Tibial artery (tissue), 4 donors: ENCODE data around the gene TOGARAM2.

Experiments
- DNase-seq, 2 donors: peaks; one replicate each; pipeline ENCODE4 v3.0.0-alpha.2; 2019
- H3K27ac ChIP-seq, 2 donors: fragments of 200-600 bp; sonication (generic) in 1 of 2; 1 replicate in 1 of 2; 2 replicates in 1 of 2; pipeline ENCODE4 v1.5.1; 2018 to 2019; ENCODE audit warnings: mild to moderate bottlenecking in 1 of 2
- H3K27me3 ChIP-seq, 2 donors: fragments of 200-600 bp; sonication (generic) in 1 of 2; one replicate each; pipeline versions ENCODE4 v1.5.1 to v1.6.0; 2016 to 2019
- H3K36me3 ChIP-seq, 3 donors: fragments of 200-600 bp; sonication (generic) in 2 of 3; one replicate each; pipeline ENCODE4 v1.5.1; 2016 to 2019; ENCODE audit warnings: mild to moderate bottlenecking in 2 of 3
- H3K4me1 ChIP-seq, 4 donors: fragments of 200-600 bp; sonication (generic) in 2 of 4; 1 replicate in 3 of 4; 2 replicates in 1 of 4; pipeline ENCODE4 v1.5.1; 2016 to 2019
- H3K4me3 ChIP-seq, 2 donors: fragments of 200-600 bp; sonication (generic) in 1 of 2; 1 replicate in 1 of 2; 2 replicates in 1 of 2; pipeline ENCODE4 v1.5.1; 2018 to 2019; ENCODE audit warnings: mild to moderate bottlenecking in 2 of 2
- H3K9me3 ChIP-seq, 3 donors: fragments of 200-600 bp; sonication (generic) in 1 of 3; one replicate each; pipeline ENCODE4 v1.5.1; 2016 to 2019
- intact Hi-C: fragments of 100-400 bp; cut with DNase I; formaldehyde crosslinking; loops from one replicate; pipeline ENCODE4 v1.15.0; 2023; ENCODE audit warnings: low total_unique reads
- TF ChIP-seq, protein P1 (sequence below), 2 experiments: fragments of 200-600 bp in 1 of 2; fragments of 450-650 bp in 1 of 2; IDR thresholded peaks; one replicate each; pipeline ENCODE4 v1.5.1; 2017 to 2019; ENCODE audit warnings: antibody characterized with exemption in 2 of 2, mild to moderate bottlenecking in 1 of 2, moderate library complexity in 1 of 2

The TOGARAM2 gene

DNA sequence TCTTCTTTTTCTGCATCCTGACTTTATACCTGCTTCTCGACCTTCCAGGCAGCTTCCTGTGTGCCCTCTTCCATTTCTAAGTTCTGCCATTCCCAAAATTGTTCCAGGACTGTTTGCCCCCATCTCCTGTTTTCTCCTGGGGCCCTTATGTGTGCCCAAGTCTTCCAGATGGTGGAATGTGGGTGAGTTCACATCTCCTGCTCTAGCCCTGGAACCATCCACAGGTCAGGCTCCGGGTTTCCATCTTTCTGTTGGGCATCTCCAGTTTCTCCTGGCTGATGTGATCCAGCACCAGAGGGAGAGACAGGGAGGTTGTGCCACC is 25.8 kb downstream of the TOGARAM2 start:
- TF ChIP-seq, protein P1, sequence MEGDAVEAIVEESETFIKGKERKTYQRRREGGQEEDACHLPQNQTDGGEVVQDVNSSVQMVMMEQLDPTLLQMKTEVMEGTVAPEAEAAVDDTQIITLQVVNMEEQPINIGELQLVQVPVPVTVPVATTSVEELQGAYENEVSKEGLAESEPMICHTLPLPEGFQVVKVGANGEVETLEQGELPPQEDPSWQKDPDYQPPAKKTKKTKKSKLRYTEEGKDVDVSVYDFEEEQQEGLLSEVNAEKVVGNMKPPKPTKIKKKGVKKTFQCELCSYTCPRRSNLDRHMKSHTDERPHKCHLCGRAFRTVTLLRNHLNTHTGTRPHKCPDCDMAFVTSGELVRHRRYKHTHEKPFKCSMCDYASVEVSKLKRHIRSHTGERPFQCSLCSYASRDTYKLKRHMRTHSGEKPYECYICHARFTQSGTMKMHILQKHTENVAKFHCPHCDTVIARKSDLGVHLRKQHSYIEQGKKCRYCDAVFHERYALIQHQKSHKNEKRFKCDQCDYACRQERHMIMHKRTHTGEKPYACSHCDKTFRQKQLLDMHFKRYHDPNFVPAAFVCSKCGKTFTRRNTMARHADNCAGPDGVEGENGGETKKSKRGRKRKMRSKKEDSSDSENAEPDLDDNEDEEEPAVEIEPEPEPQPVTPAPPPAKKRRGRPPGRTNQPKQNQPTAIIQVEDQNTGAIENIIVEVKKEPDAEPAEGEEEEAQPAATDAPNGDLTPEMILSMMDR (IDR thresholded peaks at IDR 0.05) = no peak
- H3K36me3 ChIP-seq = no peaks in the 10 kb centered on the region
- peaks cover 0 to 19% of the 10 kb centered on the region in 2 donors for H3K27me3 ChIP-seq
- intact Hi-C loops = no loop called here
- DNase-seq = no peak
- H3K4me1 ChIP-seq = peaks cover 0 to 4% (median 0%) of the 10 kb centered on the region in 4 donors
- H3K27ac ChIP-seq = no peak overlapping the region
- H3K4me3 ChIP-seq = no peak overlapping the region
- H3K9me3 ChIP-seq = no peaks in the 10 kb centered on the region

DNA sequence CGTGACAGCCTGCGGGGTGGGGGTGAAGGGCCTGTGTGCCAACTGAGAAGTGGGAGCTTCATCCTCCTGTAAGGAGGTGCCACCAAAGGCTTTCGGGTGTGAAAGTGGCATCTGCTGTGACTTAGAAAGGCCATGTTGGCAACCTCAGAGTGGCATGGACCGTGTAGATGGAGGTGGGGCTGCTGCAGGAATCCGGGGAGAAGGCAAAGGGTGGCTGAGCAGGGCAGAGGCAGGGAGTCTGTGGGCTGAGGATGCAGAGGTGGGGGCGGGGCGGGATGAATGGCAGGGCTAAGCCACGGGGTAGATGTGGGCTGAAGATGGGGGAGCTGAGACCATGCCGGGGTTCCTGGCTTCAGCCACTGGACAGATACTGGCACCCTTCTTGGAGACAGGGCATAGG is 28.2 kb downstream of the TOGARAM2 start:
- H3K27ac ChIP-seq = no peak overlapping the region
- intact Hi-C loops = no loop called here
- no peak overlapping the region for H3K4me3 ChIP-seq
- TF ChIP-seq, protein P1 (IDR thresholded peaks at IDR 0.05) = no peak
- no peaks in the 10 kb centered on the region for H3K9me3 ChIP-seq
- H3K27me3 ChIP-seq = peaks cover 0 to 19% of the 10 kb centered on the region in 2 donors
- no peaks in the 10 kb centered on the region for H3K36me3 ChIP-seq
- peaks cover 0 to 5% (median 0%) of the 10 kb centered on the region in 4 donors for H3K4me1 ChIP-seq
- no peak for DNase-seq

GRCh38 chr2:29009711-29010677 is 28.9 kb downstream of the TOGARAM2 start:
- Histone ChIP-seq H3K4me3 (no peak overlapping the region), H3K36me3 (no peaks in the 10 kb centered on the region), H3K4me1 (peaks cover 0 to 5% (median 0%) of the 10 kb centered on the region in 4 donors), H3K27ac (no peak overlapping the region), H3K27me3 (peaks cover 0 to 19% of the 10 kb centered on the region in 2 donors), H3K9me3 (no peaks in the 10 kb centered on the region)
- intact Hi-C loops = no loop called here
- TF ChIP-seq, protein P1 (IDR thresholded peaks at IDR 0.05) = no peak
- no peak for DNase-seq

DNA sequence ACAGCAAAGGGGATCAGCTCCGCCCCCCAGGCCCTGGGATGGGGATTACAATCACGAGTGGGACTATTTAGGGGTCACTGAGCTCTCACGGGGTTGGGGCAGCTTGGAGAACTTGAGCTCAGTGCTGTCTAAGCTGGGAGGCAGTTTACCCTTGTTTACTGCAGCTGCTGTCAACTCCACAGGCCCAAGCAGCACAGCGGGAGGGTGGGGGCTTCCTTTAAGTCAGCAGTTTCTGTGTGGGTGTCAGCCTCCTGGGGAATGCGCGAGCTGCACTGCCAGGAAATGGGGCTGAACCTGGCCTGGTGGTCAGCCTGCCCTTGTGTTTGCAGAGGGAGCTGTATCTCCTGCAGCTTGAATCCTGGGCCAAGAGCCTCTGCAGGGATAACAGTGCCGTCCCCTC is 29.8 kb downstream of the TOGARAM2 start:
- intact Hi-C loops = no loop called here
- Histone ChIP-seq H3K27ac (no peak overlapping the region), H3K27me3 (peaks cover 0 to 19% of the 10 kb centered on the region in 2 donors), H3K36me3 (no peaks in the 10 kb centered on the region), H3K4me3 (no peak overlapping the region), H3K4me1 (peaks cover 0 to 9% (median under 1%) of the 10 kb centered on the region in 4 donors), H3K9me3 (no peaks in the 10 kb centered on the region)
- TF ChIP-seq, protein P1 (IDR thresholded peaks at IDR 0.05) = no peak
- DNase-seq = no peak

DNA sequence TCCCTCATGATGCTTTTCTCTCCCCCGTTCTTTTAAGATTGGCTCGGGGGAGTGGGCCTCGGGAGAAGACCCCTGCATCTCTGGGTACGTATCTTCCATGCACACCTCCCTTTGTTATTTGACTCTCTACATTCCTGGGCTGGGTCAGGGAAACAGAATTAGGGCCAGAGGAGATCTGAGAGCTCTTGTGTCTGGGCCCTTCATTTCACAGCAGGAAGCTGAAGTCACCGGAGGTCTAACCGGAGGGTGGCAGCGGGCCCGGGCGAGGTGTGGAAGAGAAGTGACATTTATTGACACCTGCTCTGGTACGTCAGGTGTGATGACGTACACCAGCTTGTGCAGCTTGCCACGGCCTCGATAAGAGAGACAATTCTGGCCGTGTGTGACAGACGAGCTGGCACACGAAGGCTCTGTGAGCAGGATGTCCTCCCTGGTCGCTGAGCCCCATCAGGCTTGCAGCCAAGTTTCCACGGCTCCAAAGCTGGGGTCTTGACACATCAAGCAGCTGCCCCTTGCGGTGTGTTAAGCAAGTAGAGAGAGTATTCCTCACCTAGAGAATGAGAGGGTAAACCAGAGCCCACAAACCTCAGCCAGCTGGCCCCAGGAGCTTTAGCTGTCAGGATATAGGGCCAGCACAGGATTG is 30.4 kb downstream of the TOGARAM2 start:
- no peak overlapping the region for H3K4me3 ChIP-seq
- H3K36me3 ChIP-seq = no peaks in the 10 kb centered on the region
- DNase-seq = no peak
- H3K27me3 ChIP-seq = peaks cover 0 to 19% of the 10 kb centered on the region in 2 donors
- H3K27ac ChIP-seq = no peak overlapping the region
- intact Hi-C loops = no loop called here
- no peaks in the 10 kb centered on the region for H3K9me3 ChIP-seq
- TF ChIP-seq, protein P1 (IDR thresholded peaks at IDR 0.05) = no peak
- peaks cover 0 to 11% (median 1%) of the 10 kb centered on the region in 4 donors for H3K4me1 ChIP-seq
